Smooth muscle cell (in vitro differentiated cells): Measurements from ENCODE around the gene RIPOR3. TPM values are rescaled to one million over a fixed set of nuclear protein-coding genes. Genes with fewer than 3 reads are reported as not detected.
"Not testable (repeated sequence)": the region's sequence is repeated elsewhere in the genome, so short reads cannot be mapped to it uniquely, and the experiment has no call there.

Experiments used
- DNase-seq: peaks from one replicate; lab custom pipeline; 2025; ENCODE audit not compliant: unreplicated experiment; lab: John Stamatoyannopoulos, UW
- H2AFZ ChIP-seq: fragments of 200-600 bp; sonication (generic); 2 replicates; pipeline ENCODE4 v1.6.0; 2016; ENCODE audit warnings: antibody characterized with exemption, low read depth, mild to moderate bottlenecking
- H3F3A ChIP-seq: fragments of 200-600 bp; sonication (generic); 2 replicates; pipeline ENCODE4 v1.6.0; 2017; ENCODE audit warnings: antibody characterized with exemption, low read depth
- H3K27ac ChIP-seq: fragments of 200-600 bp; sonication (generic); 2 replicates; pipeline ENCODE4 v1.5.1; 2016; ENCODE audit warnings: low read depth, mild to moderate bottlenecking
- H3K27me3 ChIP-seq: fragments of 200-600 bp; sonication (generic); 2 replicates; pipeline ENCODE4 v1.6.1; 2016; ENCODE audit warnings: low read depth, mild to moderate bottlenecking
- H3K36me3 ChIP-seq: fragments of 200-600 bp; sonication (generic); 2 replicates; pipeline ENCODE4 v1.5.1; 2016; ENCODE audit warnings: low read depth
- H3K4me1 ChIP-seq: fragments of 200-600 bp; sonication (generic); 2 replicates; pipeline ENCODE4 v1.5.1; 2016; ENCODE audit warnings: low read depth
- H3K4me2 ChIP-seq: fragments of 200-600 bp; sonication (generic); 2 replicates; pipeline ENCODE4 v1.6.0; 2016; ENCODE audit warnings: mild to moderate bottlenecking
- H3K4me3 ChIP-seq: fragments of 200-600 bp; sonication (generic); 2 replicates; pipeline ENCODE4 v1.5.1; 2016; ENCODE audit warnings: mild to moderate bottlenecking
- H3K79me2 ChIP-seq: fragments of 200-600 bp; sonication (generic); 2 replicates; pipeline ENCODE4 v1.6.0; 2016; ENCODE audit warnings: low read depth, mild to moderate bottlenecking
- H3K9ac ChIP-seq: fragments of 200-600 bp; sonication (generic); 2 replicates; pipeline ENCODE4 v1.6.0; 2016; ENCODE audit warnings: low read depth
- H3K9me3 ChIP-seq: fragments of 200-600 bp; sonication (generic); replicated peaks from 2 replicates; pipeline ENCODE4 v1.5.1; 2016; ENCODE audit warnings: low read depth
- H4K20me1 ChIP-seq: fragments of 200-600 bp; sonication (generic); 2 replicates; pipeline ENCODE4 v1.6.0; 2016; ENCODE audit warnings: low read depth
- CTCF ChIP-seq: fragments of 200-600 bp; sonication (generic); IDR thresholded peaks from 2 replicates; pipeline ENCODE4 v1.5.1; 2017; ENCODE audit warnings: borderline replicate concordance, mild to moderate bottlenecking, antibody characterized with exemption; ENCODE audit not compliant: insufficient read depth, poor library complexity, severe bottlenecking
- WGBS: methylation state at CpG from one replicate; pipeline ENCODE4 v1.1.7; 2016; ENCODE audit warnings: low lambda C conversion rate; 5-methylcytosine and 5-hydroxymethylcytosine counted together
- polyA plus RNA-seq: library from polyadenylated mRNA; unstranded; fragments of >200 nt; fragmentation: Nextera tagmentation; extraction: Ambion mirVana; gene quantifications from 2 replicates; pipeline ENCODE4 v1.2.1, GENCODE V29; 2016
- total RNA-seq: library from RNA; depleted of rRNA; stranded (reverse); fragments of >200 nt; gene quantifications from 2 replicates; pipeline ENCODE4 v1.2.3, GENCODE V29; 2014

Gene RIPOR3
- total and polyA plus RNA-seq, 2 experiments from 2014 or later = 0.18 to 1.2 TPM

DNA sequence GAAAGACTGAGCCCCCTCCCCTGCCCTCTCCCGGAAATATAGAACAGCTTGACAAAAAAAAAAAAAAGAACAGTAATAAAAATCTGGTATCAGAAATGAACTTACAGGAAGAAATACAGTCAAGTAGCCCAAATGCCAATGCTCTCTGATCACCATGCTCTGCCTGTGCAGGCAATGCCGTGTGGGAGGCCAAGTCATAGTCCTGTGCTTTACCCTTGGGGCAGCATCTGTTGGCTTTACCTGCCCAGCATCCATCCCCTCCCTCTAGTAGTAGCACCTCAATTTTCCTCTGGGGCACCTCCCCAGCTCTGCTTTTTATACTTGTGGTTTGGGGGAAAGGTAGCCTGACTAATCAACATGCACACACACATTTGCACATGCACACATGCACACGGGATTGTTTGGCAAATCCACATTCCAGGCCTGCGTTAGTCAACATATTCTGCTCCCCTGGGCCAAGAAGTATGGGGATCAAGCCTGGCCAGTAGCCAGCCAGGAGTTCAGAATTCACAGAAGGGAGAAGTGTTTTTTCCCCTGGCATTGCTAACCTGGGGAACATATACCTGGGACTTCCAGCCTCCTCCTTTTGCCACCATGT, 70.2 kb downstream of the RIPOR3 start:
- Histone ChIP-seq H3K4me1 (no peaks in the 10 kb centered on the region), H3K9me3 (no peaks in the 10 kb centered on the region), H3K79me2 (no peaks in the 10 kb centered on the region), H3K27ac (no peak overlapping the region), H4K20me1 (no peaks in the 10 kb centered on the region), H3K36me3 (no peaks in the 10 kb centered on the region), H3K4me2 (no peak overlapping the region), H3F3A (no peaks in the 10 kb centered on the region), H3K9ac (no peak overlapping the region), H3K27me3 (no peaks in the 10 kb centered on the region), H3K4me3 (no peak overlapping the region), H2AFZ (no peak overlapping the region)
- WGBS = 94% methylated on average over 4 of the region's 4 CpGs
- TF ChIP-seq CTCF = no peak
- DNase-seq = no peak

DNA sequence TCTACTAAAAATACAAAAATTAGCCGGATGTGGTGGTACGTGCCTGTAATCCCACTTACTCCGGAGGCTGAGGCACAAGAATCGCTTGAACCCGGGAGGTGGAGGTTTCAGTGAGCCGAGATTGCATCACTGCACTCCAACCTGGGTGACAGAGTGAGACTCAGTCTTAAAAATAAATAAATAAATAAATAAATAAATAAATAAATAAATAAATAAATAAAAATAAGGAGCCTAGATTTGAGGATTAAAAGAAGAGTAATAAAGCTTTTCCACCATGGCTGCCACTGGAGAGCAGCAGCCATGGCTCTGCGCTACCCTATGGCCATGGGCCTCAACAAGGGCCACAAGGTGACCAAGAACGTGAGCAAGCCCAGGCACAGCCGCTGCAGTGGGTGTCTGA, 70.9 kb downstream of the RIPOR3 start:
- not testable (repeated sequence) for H3K27ac ChIP-seq, H2AFZ ChIP-seq, H3K4me1 ChIP-seq, H3K36me3 ChIP-seq, H4K20me1 ChIP-seq, H3F3A ChIP-seq, H3K9ac ChIP-seq, DNase-seq, H3K4me2 ChIP-seq, H3K79me2 ChIP-seq, H3K27me3 ChIP-seq, H3K4me3 ChIP-seq, H3K9me3 ChIP-seq
- WGBS = 95% methylated on average over 9 of the region's 9 CpGs

DNA sequence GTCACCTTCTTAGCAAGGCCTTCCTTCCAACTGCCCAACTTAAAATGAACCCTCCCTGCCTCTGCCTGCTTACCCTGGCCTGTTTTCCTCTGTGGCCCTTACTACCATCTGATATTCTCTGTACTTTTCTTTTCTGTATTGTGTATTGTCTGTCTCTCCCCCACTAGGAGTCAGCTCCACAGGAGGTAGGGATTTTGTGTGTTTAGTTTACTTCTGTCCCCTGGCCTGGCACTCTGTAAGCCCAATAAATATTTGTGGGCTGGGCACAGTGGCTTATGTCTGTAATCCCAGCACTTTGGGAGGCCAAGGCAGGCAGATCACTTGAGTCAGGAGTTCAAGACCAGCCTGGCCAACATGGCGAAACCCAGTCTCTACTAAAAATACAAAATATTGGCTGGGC, 72.8 kb downstream of the RIPOR3 start:
- Histone ChIP-seq H3K79me2 (no peaks in the 10 kb centered on the region), H3K9me3 (no peaks in the 10 kb centered on the region), H3K4me1 (no peaks in the 10 kb centered on the region), H3K4me2 (no peak overlapping the region), H3K27me3 (no peaks in the 10 kb centered on the region), H3K36me3 (no peaks in the 10 kb centered on the region), H2AFZ (no peak overlapping the region), H3K4me3 (no peak overlapping the region), H4K20me1 (no peaks in the 10 kb centered on the region), H3K27ac (no peak overlapping the region), H3F3A (no peaks in the 10 kb centered on the region), H3K9ac (no peak overlapping the region)
- no peak for DNase-seq
- TF ChIP-seq CTCF = no peak
- WGBS = 100% methylated on average over 1 of the region's 1 CpG

DNA sequence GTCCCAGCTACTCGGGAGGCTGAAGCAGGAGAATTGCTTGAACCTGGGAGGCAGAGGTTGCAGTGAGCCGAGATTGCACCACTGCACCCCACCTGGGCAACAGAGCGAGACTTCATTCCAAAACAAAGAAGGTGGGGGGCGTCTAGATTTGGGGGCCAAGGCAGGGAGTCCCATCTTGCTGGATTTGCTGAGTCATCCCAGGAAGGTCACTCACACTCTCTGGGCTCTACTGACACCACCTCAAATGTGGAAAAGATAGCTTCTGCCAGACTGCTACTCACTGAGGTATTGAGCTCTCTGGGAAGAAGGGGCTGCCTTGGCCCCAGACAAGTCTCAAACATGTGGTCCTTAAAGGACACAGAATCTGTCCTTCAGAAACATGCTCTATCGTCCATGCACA, 74.3 kb downstream of the RIPOR3 start:
- no peak overlapping the region for H3K4me3 ChIP-seq
- H4K20me1 ChIP-seq = no peaks in the 10 kb centered on the region
- H3F3A ChIP-seq = no peaks in the 10 kb centered on the region
- H3K9me3 ChIP-seq = no peaks in the 10 kb centered on the region
- 97% methylated on average over 5 of the region's 5 CpGs for WGBS
- H2AFZ ChIP-seq = no peak overlapping the region
- TF ChIP-seq CTCF = no peak
- no peak overlapping the region for H3K9ac ChIP-seq
- DNase-seq = no peak
- no peak overlapping the region for H3K27ac ChIP-seq
- H3K36me3 ChIP-seq = no peaks in the 10 kb centered on the region
- H3K79me2 ChIP-seq = no peaks in the 10 kb centered on the region
- no peak overlapping the region for H3K4me2 ChIP-seq
- no peaks in the 10 kb centered on the region for H3K4me1 ChIP-seq
- H3K27me3 ChIP-seq = no peaks in the 10 kb centered on the region
